ENCODE measurements around the gene SMARCD2. TPM values are rescaled to one million over a fixed set of nuclear protein-coding genes. Genes with fewer than 3 reads are reported as not detected.
"Not testable (repeated sequence)": the region's sequence is repeated elsewhere in the genome, so short reads cannot be mapped to it uniquely, and the experiment has no call there.

The SMARCD2 gene
- total RNA-seq, 8 experiments from 2014 or later, result 10.7 to 114 (median 24.8) TPM

- in situ Hi-C loops (cut with MboI; ENCODE audit: low pct_unique_long_range_greater_than_20kb in 2 of 9, low sequenced_read_pairs in 9 of 9, unreplicated experiment in 9 of 9), result no loop called here
- no peak overlapping the region for H3K27ac ChIP-seq
- peaks cover 8 to 9% of the 10 kb centered on the region in 2 donors for H3K4me1 ChIP-seq (replicated peaks in 1 of 2)
- WGBS, 10 experiments, result 0 to 100% (median 30%) methylated on average over 1 of the region's 1 CpG; no CpG with 5 or more reads in 2 of the 10 experiments
- no peak overlapping the region for H3K4me3 ChIP-seq
- no peak for ATAC-seq (replicated peaks in 6 of 8)
These were observed 3.0 kb upstream of the SMARCD2 start for GRCh38 chr17:63845509-63845908.

GRCh38 chr17:63843910-63844677, 1.6 kb upstream of the SMARCD2 start:
- in situ Hi-C loops (cut with MboI; ENCODE audit: low pct_unique_long_range_greater_than_20kb in 2 of 9, low sequenced_read_pairs in 9 of 9, unreplicated experiment in 9 of 9), result no loop called here
- H3K4me3 ChIP-seq, result no peak overlapping the region
- peaks cover 14 to 23% of the 10 kb centered on the region in 2 donors for H3K4me1 ChIP-seq (replicated peaks in 1 of 2)
- H3K27ac ChIP-seq, result no peak overlapping the region
- ATAC-seq (replicated peaks in 6 of 8), result no peak
- 47 to 97% (median 93%) methylated on average over 3 to 9 of the region's 9 CpGs for WGBS, 10 experiments

- in situ Hi-C loops (cut with MboI; ENCODE audit: low pct_unique_long_range_greater_than_20kb in 2 of 9, low sequenced_read_pairs in 9 of 9, unreplicated experiment in 9 of 9); H3K27ac ChIP-seq: not testable (repeated sequence)
- peak in 1 of 8 experiments; percentile 1 for ATAC-seq (replicated peaks in 6 of 8)
- H3K4me1 ChIP-seq (replicated peaks in 1 of 2), result peaks cover 20 to 30% of the 10 kb centered on the region in 2 donors
- WGBS, 10 experiments, result 0 to 90% (median 49%) methylated on average over 1 to 8 of the region's 19 CpGs; no CpG with 5 or more reads in 2 of the 10 experiments
- peak overlapping the region; percentile 54 to 71 (median 62) for H3K4me3 ChIP-seq
These were observed 953 bp upstream of the SMARCD2 start for GRCh38 chr17:63843387-63843888.

GRCh38 chr17:63842173-63842539, 329 bp downstream of the SMARCD2 start:
- peak overlapping the region; percentile 54 to 71 (median 62) for H3K4me3 ChIP-seq
- peaks cover 22 to 36% of the 10 kb centered on the region in 2 donors for H3K4me1 ChIP-seq (replicated peaks in 1 of 2)
- peak overlapping the region; percentile 24 to 68 for H3K27ac ChIP-seq
- in situ Hi-C loops (cut with MboI; ENCODE audit: low pct_unique_long_range_greater_than_20kb in 2 of 9, low sequenced_read_pairs in 9 of 9, unreplicated experiment in 9 of 9), result no loop called here
- WGBS, 10 experiments, result 0% methylated on average over 1 to 3 of the region's 36 CpGs; no CpG with 5 or more reads in 8 of the 10 experiments
- peak in 5 of 8 experiments; percentile 10 to 51 (median 48) for ATAC-seq (replicated peaks in 6 of 8)

GRCh38 chr17:63841350-63842172, 924 bp downstream of the SMARCD2 start:
- Histone ChIP-seq H3K4me3 (peak overlapping the region; percentile 54 to 71 (median 62)), H3K27ac (peak overlapping the region in 1 of 2 donors; percentile 68), H3K4me1 (replicated peaks in 1 of 2) (peaks cover 22 to 36% of the 10 kb centered on the region in 2 donors)
- peak; percentile 0 to 12 (median 2) for ATAC-seq (replicated peaks in 6 of 8)
- 0 to 40% (median 1%) methylated on average over 2 to 11 of the region's 26 CpGs; no CpG with 5 or more reads in 3 of the 10 experiments for WGBS, 10 experiments
- in situ Hi-C loops (cut with MboI; ENCODE audit: low pct_unique_long_range_greater_than_20kb in 2 of 9, low sequenced_read_pairs in 9 of 9, unreplicated experiment in 9 of 9), result no loop called here

- in situ Hi-C loops (cut with MboI; ENCODE audit: low pct_unique_long_range_greater_than_20kb in 2 of 9, low sequenced_read_pairs in 9 of 9, unreplicated experiment in 9 of 9), result no loop called here
- H3K27ac ChIP-seq, result no peak overlapping the region
- H3K4me1 ChIP-seq (replicated peaks in 1 of 2), result peaks cover 22 to 36% of the 10 kb centered on the region in 2 donors
- ATAC-seq (replicated peaks in 6 of 8), result no peak
- 50 to 83% (median 63%) methylated on average over 2 to 4 of the region's 4 CpGs; no CpG with 5 or more reads in 7 of the 10 experiments for WGBS, 10 experiments
- H3K4me3 ChIP-seq, result peak overlapping the region; percentile 54 to 71 (median 62)
These were observed 1.7 kb downstream of the SMARCD2 start for GRCh38 chr17:63840591-63841349.

GRCh38 chr17:63838631-63839171, 3.8 kb downstream of the SMARCD2 start:
- ATAC-seq (replicated peaks in 6 of 8), result peak in 4 of 8 experiments; percentile 2 to 12 (median 4)
- in situ Hi-C loops (cut with MboI; ENCODE audit: low pct_unique_long_range_greater_than_20kb in 2 of 9, low sequenced_read_pairs in 9 of 9, unreplicated experiment in 9 of 9), result no loop called here
- H3K27ac ChIP-seq, result peak overlapping the region in 1 of 2 donors; percentile 77
- WGBS, 10 experiments, result 0 to 34% (median 33%) methylated on average over 1 to 2 of the region's 7 CpGs; no CpG with 5 or more reads in 7 of the 10 experiments
- no peak overlapping the region for H3K4me3 ChIP-seq
- peaks cover 22 to 38% of the 10 kb centered on the region in 2 donors for H3K4me1 ChIP-seq (replicated peaks in 1 of 2)

GRCh38 chr17:63837962-63838600, 4.4 kb downstream of the SMARCD2 start:
- in situ Hi-C loops (cut with MboI; ENCODE audit: low pct_unique_long_range_greater_than_20kb in 2 of 9, low sequenced_read_pairs in 9 of 9, unreplicated experiment in 9 of 9), result no loop called here
- no peak for ATAC-seq (replicated peaks in 6 of 8)
- WGBS, 10 experiments, result 0 to 100% (median 83%) methylated on average over 1 to 3 of the region's 5 CpGs; no CpG with 5 or more reads in 6 of the 10 experiments
- H3K4me3 ChIP-seq, result no peak overlapping the region
- H3K4me1 ChIP-seq (replicated peaks in 1 of 2), result peaks cover 22 to 38% of the 10 kb centered on the region in 2 donors
- peak overlapping the region in 1 of 2 donors; percentile 13 for H3K27ac ChIP-seq

- ATAC-seq (replicated peaks in 6 of 8), result no peak
- in situ Hi-C loops (cut with MboI; ENCODE audit: low pct_unique_long_range_greater_than_20kb in 2 of 9, low sequenced_read_pairs in 9 of 9, unreplicated experiment in 9 of 9), result no loop called here
- H3K27ac ChIP-seq, result no peak overlapping the region
- H3K4me3 ChIP-seq, result no peak overlapping the region
- H3K4me1 ChIP-seq (replicated peaks in 1 of 2), result peaks cover 22 to 38% of the 10 kb centered on the region in 2 donors
- WGBS, 10 experiments, result 68 to 100% (median 81%) methylated on average over 2 of the region's 12 CpGs; no CpG with 5 or more reads in 6 of the 10 experiments
These were observed 5.0 kb downstream of the SMARCD2 start for GRCh38 chr17:63837480-63837879.

- no peak overlapping the region for H3K27ac ChIP-seq
- ATAC-seq (replicated peaks in 6 of 8), result no peak
- peaks cover 22 to 38% of the 10 kb centered on the region in 2 donors for H3K4me1 ChIP-seq (replicated peaks in 1 of 2)
- H3K4me3 ChIP-seq, result no peak overlapping the region
- 100% methylated on average over 1 to 5 of the region's 7 CpGs; no CpG with 5 or more reads in 3 of the 10 experiments for WGBS, 10 experiments
- in situ Hi-C loops (cut with MboI; ENCODE audit: low pct_unique_long_range_greater_than_20kb in 2 of 9, low sequenced_read_pairs in 9 of 9, unreplicated experiment in 9 of 9), result no loop called here
These were observed 5.7 kb downstream of the SMARCD2 start for GRCh38 chr17:63836811-63837210.

GRCh38 chr17:63835167-63835720, 7.2 kb downstream of the SMARCD2 start:
- Histone ChIP-seq H3K27ac (no peak overlapping the region), H3K4me3 (no peak overlapping the region), H3K4me1 (replicated peaks in 1 of 2) (peaks cover 14 to 27% of the 10 kb centered on the region in 2 donors)
- WGBS, 10 experiments, result 71 to 100% (median 100%) methylated on average over 1 to 6 of the region's 9 CpGs; no CpG with 5 or more reads in 4 of the 10 experiments
- ATAC-seq (replicated peaks in 6 of 8), result no peak
- in situ Hi-C loops (cut with MboI; ENCODE audit: low pct_unique_long_range_greater_than_20kb in 2 of 9, low sequenced_read_pairs in 9 of 9, unreplicated experiment in 9 of 9), result no loop called here
